IMR-90 (cell line): ENCODE results near the gene COL6A3. TPM values are rescaled to one million over a fixed set of nuclear protein-coding genes. Genes with fewer than 3 reads are reported as not detected.

Source experiments
- ATAC-seq: fragments of 200-7000 bp; cut with Tn5 transposase; 2 replicates; pipeline ENCODE4 v1.9.1; 2020; ENCODE audit warnings: low read depth, mild to moderate bottlenecking, moderate library complexity
- BruUV-seq: library from RNA; stranded (reverse); fragments of 400-500 nt; replicated peaks from 2 replicates; lab custom pipeline; 2021; lab: Mats Ljungman, UMichigan
- CTCF ChIA-PET: fragments of 300-600 bp; formaldehyde crosslinking; extraction: SDS; loops from one replicate; lab custom pipeline; 2021; ENCODE audit warnings: antibody characterized with exemption; lab: Yijun Ruan, JAX
- POLR2A ChIA-PET: fragments of 300-600 bp; sonication (Branson Sonifier 250); formaldehyde crosslinking; loops from one replicate; lab custom pipeline; 2022; ENCODE audit warnings: antibody characterized with exemption; ENCODE audit not compliant: unreplicated experiment; lab: Charles Lee
- DNase-seq: peaks from one replicate; pipeline ENCODE4 v3.0.0; 2013
- H2AFZ ChIP-seq: replicated peaks from 2 replicates; pipeline ENCODE3; 2013; ENCODE audit warnings: low read length, mild to moderate bottlenecking; ENCODE audit not compliant: poor library complexity
- H2AK5ac ChIP-seq: 2 replicates; pipeline ENCODE4 v1.6.1; 2013; ENCODE audit warnings: low read depth, low read length, inconsistent platforms
- H2AK9ac ChIP-seq: replicated peaks from 2 replicates; pipeline ENCODE3; 2013; ENCODE audit warnings: mild to moderate bottlenecking, low read depth, low read length, moderate library complexity; ENCODE audit not compliant: poor library complexity
- H2BK120ac ChIP-seq: 2 replicates; pipeline ENCODE4 v1.6.1; 2013; ENCODE audit warnings: low read depth, low read length, inconsistent platforms
- H2BK15ac ChIP-seq: 3 replicates; pipeline ENCODE4 v1.6.1; 2013; ENCODE audit warnings: low read depth, low read length, inconsistent platforms
- H2BK20ac ChIP-seq: 2 replicates; pipeline ENCODE4 v1.6.1; 2013; ENCODE audit warnings: low read depth, mild to moderate bottlenecking, inconsistent platforms, low read length, moderate library complexity
- H2BK5ac ChIP-seq: 2 replicates; pipeline ENCODE4 v1.6.1; 2013; ENCODE audit warnings: mild to moderate bottlenecking, low read depth, low read length, inconsistent platforms; ENCODE audit not compliant: poor library complexity, severe bottlenecking
- H3K14ac ChIP-seq: replicated peaks from 2 replicates; pipeline ENCODE4 v1.6.1; 2013; ENCODE audit warnings: low read depth, low read length, inconsistent platforms
- H3K18ac ChIP-seq: 2 replicates; pipeline ENCODE4 v1.6.1; 2013; ENCODE audit warnings: low read depth, low read length, control low read depth
- H3K23ac ChIP-seq: 2 replicates; pipeline ENCODE4 v1.6.1; 2013; ENCODE audit warnings: low read depth, low read length, inconsistent platforms
- H3K27ac ChIP-seq: 2 replicates; pipeline ENCODE4 v1.5.1; 2013; ENCODE audit warnings: mild to moderate bottlenecking, control low read depth, low read length; ENCODE audit not compliant: insufficient read depth
- H3K27me3 ChIP-seq: 2 replicates; pipeline ENCODE4 v1.6.1; 2013; ENCODE audit warnings: low read length; ENCODE audit not compliant: control insufficient read depth, insufficient read depth
- H3K36me3 ChIP-seq: 2 replicates; pipeline ENCODE4 v1.6.1; 2013; ENCODE audit warnings: low read length, mixed read lengths; ENCODE audit not compliant: control insufficient read depth, insufficient read depth
- H3K4ac ChIP-seq: 2 replicates; pipeline ENCODE4 v1.6.1; 2013; ENCODE audit warnings: low read depth, low read length, inconsistent platforms
- H3K4me1 ChIP-seq: 2 replicates; pipeline ENCODE4 v1.6.1; 2013; ENCODE audit warnings: low read length, mixed read lengths; ENCODE audit not compliant: control insufficient read depth, insufficient read depth
- H3K4me2 ChIP-seq: 2 replicates; pipeline ENCODE4 v1.6.1; 2013; ENCODE audit warnings: low read depth, mild to moderate bottlenecking, control low read depth, low read length, moderate library complexity
- H3K4me3 ChIP-seq: 2 replicates; pipeline ENCODE4 v1.5.1; 2013; ENCODE audit warnings: low read depth, mild to moderate bottlenecking, control low read depth, low read length, moderate library complexity; ENCODE audit not compliant: insufficient read depth
- H3K56ac ChIP-seq: 2 replicates; pipeline ENCODE4 v1.6.1; 2013; ENCODE audit warnings: low read length, inconsistent platforms; ENCODE audit not compliant: insufficient read depth; ENCODE audit errors: extremely low read depth
- H3K79me1 ChIP-seq, 2 experiments: 2 replicates each; pipeline ENCODE4 v1.6.1; 2013; ENCODE audit warnings: low read length in 2 of 2, inconsistent platforms in 1 of 2, low read depth in 1 of 2
- H3K9ac ChIP-seq: 2 replicates; pipeline ENCODE4 v1.6.1; 2013; ENCODE audit warnings: low read depth, low read length, control low read depth
- H3K9me1 ChIP-seq: 2 replicates; pipeline ENCODE4 v1.6.1; 2013; ENCODE audit warnings: low read length, inconsistent platforms; ENCODE audit not compliant: insufficient read depth
- H3K9me3 ChIP-seq: 2 replicates; pipeline ENCODE4 v1.6.1; 2013; ENCODE audit warnings: low read length; ENCODE audit not compliant: control insufficient read depth, insufficient read depth
- H4K20me1 ChIP-seq: 2 replicates; pipeline ENCODE4 v1.6.1; 2013; ENCODE audit warnings: low read length, inconsistent platforms; ENCODE audit not compliant: insufficient read depth
- H4K5ac ChIP-seq: 2 replicates; pipeline ENCODE4 v1.6.1; 2013; ENCODE audit warnings: mild to moderate bottlenecking, low read depth, low read length, control low read depth
- H4K8ac ChIP-seq, 2 experiments: 2 replicates each; pipeline ENCODE4 v1.6.1; 2013; ENCODE audit warnings: low read depth in 2 of 2, low read length in 2 of 2, control low read depth in 1 of 2, inconsistent platforms in 1 of 2
- H4K91ac ChIP-seq: 2 replicates; pipeline ENCODE4 v1.6.1; 2013; ENCODE audit warnings: low read depth, low read length, inconsistent platforms; ENCODE audit not compliant: insufficient read depth
- BHLHE40 ChIP-seq: fragments of 150-350 bp; IDR thresholded peaks from 2 replicates; pipeline ENCODE4 v1.6.1; 2016; ENCODE audit warnings: mild to moderate bottlenecking, low read depth, low read length
- CEBPB ChIP-seq: IDR thresholded peaks from 2 replicates; pipeline ENCODE4 v1.6.1; 2012; ENCODE audit warnings: low read depth, low read length, improper control_type of control experiment
- CHD1 ChIP-seq: IDR thresholded peaks from 2 replicates; pipeline ENCODE4 v1.6.1; 2012; ENCODE audit warnings: low read depth, low read length, improper control_type of control experiment
- FOS ChIP-seq: fragments of 150-350 bp; IDR thresholded peaks from 2 replicates; pipeline ENCODE4 v1.6.1; 2016; ENCODE audit warnings: low read depth, low read length
- MAFK ChIP-seq: IDR thresholded peaks from 2 replicates; pipeline ENCODE4 v1.6.1; 2012; ENCODE audit warnings: low read depth, low read length, improper control_type of control experiment
- MAZ ChIP-seq: IDR thresholded peaks from 2 replicates; pipeline ENCODE4 v1.6.1; 2012; ENCODE audit warnings: low read depth, mild to moderate bottlenecking, low read length, improper control_type of control experiment, moderate library complexity, borderline replicate concordance
- MXI1 ChIP-seq: IDR thresholded peaks from 2 replicates; pipeline ENCODE4 v1.6.1; 2012; ENCODE audit warnings: low read depth, mild to moderate bottlenecking, low read length, moderate library complexity, borderline replicate concordance
- NFE2L2 ChIP-seq: fragments of 150-350 bp; IDR thresholded peaks from 2 replicates; pipeline ENCODE4 v1.6.1; 2016; ENCODE audit warnings: low read depth, mild to moderate bottlenecking, low read length
- POLR2A ChIP-seq: IDR thresholded peaks from 2 replicates; pipeline ENCODE4 v1.6.1; 2012; ENCODE audit warnings: mild to moderate bottlenecking, low read depth, low read length
- RAD21 ChIP-seq: IDR thresholded peaks from 2 replicates; pipeline ENCODE4 v1.6.1; 2012; ENCODE audit warnings: low read length, improper control_type of control experiment
- RCOR1 ChIP-seq: IDR thresholded peaks from 2 replicates; pipeline ENCODE4 v1.6.1; 2012; ENCODE audit warnings: mild to moderate bottlenecking, low read length, improper control_type of control experiment; ENCODE audit not compliant: insufficient replicate concordance
- SMC3 ChIP-seq: fragments of 150-350 bp; IDR thresholded peaks from 2 replicates; pipeline ENCODE4 v1.6.1; 2016; ENCODE audit warnings: low read depth, mild to moderate bottlenecking, antibody characterized with exemption, low read length, moderate library complexity
- WGBS, 2 experiments: methylation state at CpG; one replicate each; pipeline versions ENCODE4 v1.1.5 to v1.1.7; 2013; ENCODE audit warnings: missing lambda C conversion rate in 2 of 2; ENCODE audit not compliant: insufficient read length in 1 of 2; ENCODE audit errors: extremely low coverage in 2 of 2; 5-methylcytosine and 5-hydroxymethylcytosine counted together
- dilution Hi-C: fragments of 300-500 bp; cut with HindIII; formaldehyde crosslinking; loops from one replicate; pipeline ENCODE4 v1.14.3; 2018; ENCODE audit warnings: low sequenced_read_pairs; ENCODE audit not compliant: unreplicated experiment
- in situ Hi-C: fragments of 300-500 bp; cut with MboI; formaldehyde crosslinking; loops from 3 replicates; pipeline ENCODE4 v1.14.3; 2019; ENCODE audit warnings: low sequenced_read_pairs, inconsistent platforms, mixed read lengths
- intact Hi-C: fragments of 100-400 bp; cut with micrococcal nuclease; formaldehyde crosslinking; loops from 2 replicates; pipeline ENCODE4 v1.10.0; 2022
- polyA plus RNA-seq, 3 experiments: library from polyadenylated mRNA; depleted of rRNA; stranded (reverse); fragments of >200 nt; gene quantifications; 2 replicates each; pipeline ENCODE4 v1.2.3, GENCODE V29; 2012; ENCODE audit warnings: low replicate concordance in 1 of 3
- total RNA-seq: library from RNA; depleted of rRNA; stranded (reverse); fragments of >200 nt; gene quantifications from 2 replicates; pipeline ENCODE4 v1.2.3, GENCODE V29; 2012
- TF ChIP-seq, protein P1 (sequence below): conservative IDR thresholded peaks from 2 replicates; pipeline ENCODE4 v1.5.1; 2012; ENCODE audit warnings: mild to moderate bottlenecking, low read depth, low read length, improper control_type of control experiment

COL6A3 gene
- total and polyA plus RNA-seq, 2 of the 4 experiments (the other 2 are of a cell fraction) = 964 to 1,855 TPM

- Histone ChIP-seq H3K23ac (peak overlapping the region; percentile 98), H3K27ac (peak overlapping the region; percentile 95), H2AFZ (no peak overlapping the region), H3K14ac (peak overlapping the region; percentile 99), H4K8ac (peak overlapping the region; percentile 93 to 98), H2BK5ac (peak overlapping the region; percentile 97), H3K79me1 (peaks cover 0 to 27% of the 10 kb centered on the region in 2 experiments; a peak in 3 of 4 replicates), H3K4ac (peak overlapping the region; percentile 99), H3K27me3 (no peaks in the 10 kb centered on the region), H3K9ac (peak overlapping the region; percentile 88; the same call in 1 of the 2 replicates), H3K9me1 (peaks cover 26% of the 10 kb centered on the region), H2BK120ac (peak overlapping the region; percentile 100), H3K4me1 (peaks cover 26% of the 10 kb centered on the region), H4K20me1 (no peaks in the 10 kb centered on the region), H3K9me3 (no peaks in the 10 kb centered on the region), H3K36me3 (no peaks in the 10 kb centered on the region), H3K4me2 (no peak overlapping the region), H3K4me3 (no peak overlapping the region), H3K18ac (peak overlapping the region; percentile 92), H2BK20ac (peak overlapping the region; percentile 99), H2BK15ac (peak overlapping the region; percentile 99), H3K56ac (peak overlapping the region; percentile 99; the same call in 1 of the 2 replicates), H2AK9ac (peak overlapping the region; percentile 99), H2AK5ac (peak overlapping the region; percentile 99), H4K5ac (peak overlapping the region; percentile 96), H4K91ac (peak overlapping the region; percentile 100)
- POLR2A ChIA-PET = interaction anchor here (0.5 to 3.7 kb wide), 3 partner anchors 34 to 118 kb away, joined by 3 to 23 read pairs (median 6); no protein-coding TSS in a partner anchor
- in situ Hi-C loops (no loop called here), dilution Hi-C loops (no loop called here), intact Hi-C loops (loop anchor here (2.0 to 10.0 kb wide), 4 partner anchors 31 to 219 kb away; no protein-coding TSS in a partner anchor)
- TF ChIP-seq POLR2A (no peak), CHD1 (no peak), MAFK (no peak), SMC3 (no peak), RCOR1 (no peak), NFE2L2 (no peak), CEBPB (no peak), FOS (no peak), BHLHE40 (no peak), MAZ (no peak), MXI1 (no peak), RAD21 (no peak)
- TF ChIP-seq, protein P1, sequence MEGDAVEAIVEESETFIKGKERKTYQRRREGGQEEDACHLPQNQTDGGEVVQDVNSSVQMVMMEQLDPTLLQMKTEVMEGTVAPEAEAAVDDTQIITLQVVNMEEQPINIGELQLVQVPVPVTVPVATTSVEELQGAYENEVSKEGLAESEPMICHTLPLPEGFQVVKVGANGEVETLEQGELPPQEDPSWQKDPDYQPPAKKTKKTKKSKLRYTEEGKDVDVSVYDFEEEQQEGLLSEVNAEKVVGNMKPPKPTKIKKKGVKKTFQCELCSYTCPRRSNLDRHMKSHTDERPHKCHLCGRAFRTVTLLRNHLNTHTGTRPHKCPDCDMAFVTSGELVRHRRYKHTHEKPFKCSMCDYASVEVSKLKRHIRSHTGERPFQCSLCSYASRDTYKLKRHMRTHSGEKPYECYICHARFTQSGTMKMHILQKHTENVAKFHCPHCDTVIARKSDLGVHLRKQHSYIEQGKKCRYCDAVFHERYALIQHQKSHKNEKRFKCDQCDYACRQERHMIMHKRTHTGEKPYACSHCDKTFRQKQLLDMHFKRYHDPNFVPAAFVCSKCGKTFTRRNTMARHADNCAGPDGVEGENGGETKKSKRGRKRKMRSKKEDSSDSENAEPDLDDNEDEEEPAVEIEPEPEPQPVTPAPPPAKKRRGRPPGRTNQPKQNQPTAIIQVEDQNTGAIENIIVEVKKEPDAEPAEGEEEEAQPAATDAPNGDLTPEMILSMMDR = no peak
- DNase-seq = no peak
- ATAC-seq = no peak
- BruUV-seq = no TSS peak
- CTCF ChIA-PET = no interaction called here
- WGBS, 2 experiments = 97% methylated on average over 4 of the region's 7 CpGs; no CpG with 5 or more reads in 1 of the 2 experiments
Observed at GRCh38 chr2:237314198-237314597, 99.8 kb downstream of the COL6A3 start.
